ENCODE measurements around the gene PPP2R2C. TPM values are rescaled to one million over a fixed set of nuclear protein-coding genes. Genes with fewer than 3 reads are reported as not detected.

PPP2R2C gene
- total and polyA plus RNA-seq, 10 of the 15 experiments (the other 5 are each of a cell fraction or from before 2014, with no cell fraction given), result 0.13 to 0.15 TPM; not detected in 8

DNA sequence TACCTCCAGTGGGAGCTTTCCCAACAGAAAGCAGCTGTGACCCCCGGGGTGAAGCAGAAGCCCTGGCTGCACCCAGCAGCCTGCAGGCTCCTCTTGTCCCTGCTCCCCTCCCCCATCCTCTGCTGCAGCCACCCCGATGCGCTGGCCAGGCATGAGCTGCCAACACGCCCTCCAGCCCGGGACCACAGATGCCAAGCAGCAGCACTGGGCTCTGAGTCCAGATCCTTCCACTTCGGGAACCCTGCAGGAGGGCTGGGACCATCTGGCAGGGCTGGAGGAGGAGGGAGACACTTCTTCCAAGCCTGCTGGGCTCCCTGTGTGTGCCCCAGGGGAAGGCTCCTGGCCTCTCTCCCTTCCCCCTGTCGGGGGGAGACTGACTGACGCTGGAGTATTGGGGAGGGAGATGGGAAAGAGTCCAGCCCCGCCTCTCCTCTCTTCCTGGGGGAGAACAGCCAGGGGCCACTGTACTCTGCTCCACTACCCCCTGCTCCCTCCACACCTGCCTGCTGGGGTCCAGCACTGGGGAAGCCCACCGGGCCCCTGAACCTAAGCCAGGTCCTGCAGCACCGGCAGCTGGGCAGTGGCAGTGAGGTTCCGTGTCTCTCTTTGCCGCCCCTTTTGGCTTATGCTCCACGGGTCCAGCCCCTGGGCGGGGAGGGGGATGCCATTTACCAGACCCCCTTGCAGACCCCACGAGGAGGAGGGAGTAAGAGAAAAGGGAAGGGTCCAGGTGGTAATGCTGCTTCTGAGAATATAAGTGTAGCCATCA lies 55.7 kb downstream of the PPP2R2C start (continued):
- no peak for TF ChIP-seq NR2C1 (IDR thresholded peaks at IDR 0.05)
- no peak for TF ChIP-seq MEF2A (IDR thresholded peaks at IDR 0.05; ENCODE audit: insufficient read depth, low read depth, low read length)
- TF ChIP-seq, protein P1, sequence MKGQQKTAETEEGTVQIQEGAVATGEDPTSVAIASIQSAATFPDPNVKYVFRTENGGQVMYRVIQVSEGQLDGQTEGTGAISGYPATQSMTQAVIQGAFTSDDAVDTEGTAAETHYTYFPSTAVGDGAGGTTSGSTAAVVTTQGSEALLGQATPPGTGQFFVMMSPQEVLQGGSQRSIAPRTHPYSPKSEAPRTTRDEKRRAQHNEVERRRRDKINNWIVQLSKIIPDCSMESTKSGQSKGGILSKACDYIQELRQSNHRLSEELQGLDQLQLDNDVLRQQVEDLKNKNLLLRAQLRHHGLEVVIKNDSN (IDR thresholded peaks at IDR 0.05; ENCODE audit: borderline replicate concordance, extremely low read length, insufficient read depth, low read depth, low read length), result no peak
- TF ChIP-seq, protein P2, sequence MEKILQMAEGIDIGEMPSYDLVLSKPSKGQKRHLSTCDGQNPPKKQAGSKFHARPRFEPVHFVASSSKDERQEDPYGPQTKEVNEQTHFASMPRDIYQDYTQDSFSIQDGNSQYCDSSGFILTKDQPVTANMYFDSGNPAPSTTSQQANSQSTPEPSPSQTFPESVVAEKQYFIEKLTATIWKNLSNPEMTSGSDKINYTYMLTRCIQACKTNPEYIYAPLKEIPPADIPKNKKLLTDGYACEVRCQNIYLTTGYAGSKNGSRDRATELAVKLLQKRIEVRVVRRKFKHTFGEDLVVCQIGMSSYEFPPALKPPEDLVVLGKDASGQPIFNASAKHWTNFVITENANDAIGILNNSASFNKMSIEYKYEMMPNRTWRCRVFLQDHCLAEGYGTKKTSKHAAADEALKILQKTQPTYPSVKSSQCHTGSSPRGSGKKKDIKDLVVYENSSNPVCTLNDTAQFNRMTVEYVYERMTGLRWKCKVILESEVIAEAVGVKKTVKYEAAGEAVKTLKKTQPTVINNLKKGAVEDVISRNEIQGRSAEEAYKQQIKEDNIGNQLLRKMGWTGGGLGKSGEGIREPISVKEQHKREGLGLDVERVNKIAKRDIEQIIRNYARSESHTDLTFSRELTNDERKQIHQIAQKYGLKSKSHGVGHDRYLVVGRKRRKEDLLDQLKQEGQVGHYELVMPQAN (conservative IDR thresholded peaks at IDR 0.05), result no peak
- TF ChIP-seq, protein P3, sequence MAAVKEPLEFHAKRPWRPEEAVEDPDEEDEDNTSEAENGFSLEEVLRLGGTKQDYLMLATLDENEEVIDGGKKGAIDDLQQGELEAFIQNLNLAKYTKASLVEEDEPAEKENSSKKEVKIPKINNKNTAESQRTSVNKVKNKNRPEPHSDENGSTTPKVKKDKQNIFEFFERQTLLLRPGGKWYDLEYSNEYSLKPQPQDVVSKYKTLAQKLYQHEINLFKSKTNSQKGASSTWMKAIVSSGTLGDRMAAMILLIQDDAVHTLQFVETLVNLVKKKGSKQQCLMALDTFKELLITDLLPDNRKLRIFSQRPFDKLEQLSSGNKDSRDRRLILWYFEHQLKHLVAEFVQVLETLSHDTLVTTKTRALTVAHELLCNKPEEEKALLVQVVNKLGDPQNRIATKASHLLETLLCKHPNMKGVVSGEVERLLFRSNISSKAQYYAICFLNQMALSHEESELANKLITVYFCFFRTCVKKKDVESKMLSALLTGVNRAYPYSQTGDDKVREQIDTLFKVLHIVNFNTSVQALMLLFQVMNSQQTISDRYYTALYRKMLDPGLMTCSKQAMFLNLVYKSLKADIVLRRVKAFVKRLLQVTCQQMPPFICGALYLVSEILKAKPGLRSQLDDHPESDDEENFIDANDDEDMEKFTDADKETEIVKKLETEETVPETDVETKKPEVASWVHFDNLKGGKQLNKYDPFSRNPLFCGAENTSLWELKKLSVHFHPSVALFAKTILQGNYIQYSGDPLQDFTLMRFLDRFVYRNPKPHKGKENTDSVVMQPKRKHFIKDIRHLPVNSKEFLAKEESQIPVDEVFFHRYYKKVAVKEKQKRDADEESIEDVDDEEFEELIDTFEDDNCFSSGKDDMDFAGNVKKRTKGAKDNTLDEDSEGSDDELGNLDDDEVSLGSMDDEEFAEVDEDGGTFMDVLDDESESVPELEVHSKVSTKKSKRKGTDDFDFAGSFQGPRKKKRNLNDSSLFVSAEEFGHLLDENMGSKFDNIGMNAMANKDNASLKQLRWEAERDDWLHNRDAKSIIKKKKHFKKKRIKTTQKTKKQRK (IDR thresholded peaks at IDR 0.05; ENCODE audit: low read depth, low read length), result no peak
- no peak for TF ChIP-seq POLR2AphosphoS5 (IDR thresholded peaks at IDR 0.05; ENCODE audit: low read length)
- TF ChIP-seq YBX1 (IDR thresholded peaks at IDR 0.05), result no peak
- TF ChIP-seq IKZF2 (IDR thresholded peaks at IDR 0.05), result no peak
- TF ChIP-seq BRCA1 (IDR thresholded peaks at IDR 0.05; ENCODE audit: low read depth, low read length), result no peak
- TF ChIP-seq MTA2 (IDR thresholded peaks at IDR 0.05; ENCODE audit: low read depth), result no peak

Data from GM12878 (cell line).